ENCODE results near the gene NOP53.
"Not testable (repeated sequence)": the region's sequence is repeated elsewhere in the genome, so short reads cannot be mapped to it uniquely, and the experiment has no call there.

NOP53 gene

GRCh38 chr19:47718415-47719046 is 26.8 kb upstream of the NOP53 start:
- DNase-seq (ENCODE audit: low spot score), result not testable (repeated sequence)

GRCh38 chr19:47719047-47719859 is 26.1 kb upstream of the NOP53 start:
- no peak for DNase-seq (ENCODE audit: low spot score)

- DNase-seq (ENCODE audit: low spot score), result no peak
Observed at GRCh38 chr19:47720669-47721422, 24.5 kb upstream of the NOP53 start.

- no peak for DNase-seq (ENCODE audit: low spot score)
Observed at GRCh38 chr19:47723581-47723940, 21.8 kb upstream of the NOP53 start.

- DNase-seq (ENCODE audit: low spot score), result no peak
Observed at GRCh38 chr19:47725759-47726401, 19.5 kb upstream of the NOP53 start.

GRCh38 chr19:47726467-47726866 is 18.9 kb upstream of the NOP53 start:
- no peak for DNase-seq (ENCODE audit: low spot score)

- DNase-seq (ENCODE audit: low spot score), result not testable (repeated sequence)
Observed at GRCh38 chr19:47728295-47728694, 17.1 kb upstream of the NOP53 start.

GRCh38 chr19:47729468-47729798 is 15.9 kb upstream of the NOP53 start:
- DNase-seq (ENCODE audit: low spot score), result no peak

- DNase-seq (ENCODE audit: low spot score), result peak; percentile 38
Observed at GRCh38 chr19:47729799-47730520, 15.4 kb upstream of the NOP53 start.

- no peak for DNase-seq (ENCODE audit: low spot score)
Observed at GRCh38 chr19:47730521-47730889, 14.8 kb upstream of the NOP53 start.

- no peak for DNase-seq (ENCODE audit: low spot score)
Observed at GRCh38 chr19:47730910-47731309, 14.4 kb upstream of the NOP53 start.

- no peak for DNase-seq (ENCODE audit: low spot score)
Observed at GRCh38 chr19:47735131-47735530, 10.2 kb upstream of the NOP53 start.

- no peak for DNase-seq (ENCODE audit: low spot score)
Observed at GRCh38 chr19:47740866-47741519, 4.4 kb upstream of the NOP53 start.

GRCh38 chr19:47741544-47742140 is 3.7 kb upstream of the NOP53 start:
- no peak for DNase-seq (ENCODE audit: low spot score)

- no peak for DNase-seq (ENCODE audit: low spot score)
Observed at GRCh38 chr19:47742634-47743033, 2.7 kb upstream of the NOP53 start.

- DNase-seq (ENCODE audit: low spot score), result not testable (repeated sequence)
Observed at GRCh38 chr19:47746129-47746528, 783 bp downstream of the NOP53 start.

GRCh38 chr19:47749326-47749725 is 4.0 kb downstream of the NOP53 start:
- DNase-seq (ENCODE audit: low spot score), result no peak

GRCh38 chr19:47750752-47751151 is 5.4 kb downstream of the NOP53 start:
- DNase-seq (ENCODE audit: low spot score), result no peak

- no peak for DNase-seq (ENCODE audit: low spot score)
Observed at GRCh38 chr19:47752440-47753211, 7.3 kb downstream of the NOP53 start.
